Endothelial cell of umbilical vein (primary cell): Measurements from ENCODE around the gene SH3RF3.

Experiments
- CTCF ChIP-seq, 2 donors: IDR thresholded peaks; 1 replicate in 1 of 2; 2 replicates in 1 of 2; pipeline ENCODE4 v1.5.1; 2011; ENCODE audit warnings: low read length in 2 of 2, mild to moderate bottlenecking in 2 of 2, moderate library complexity in 2 of 2, control low read depth in 1 of 2, inconsistent platforms in 1 of 2, low read depth in 1 of 2; ENCODE audit not compliant: insufficient read depth in 1 of 2; ENCODE audit errors: extremely low read depth in 1 of 2
- EZH2 ChIP-seq: IDR thresholded peaks from 2 replicates; pipeline ENCODE4 v1.6.1; 2012; ENCODE audit warnings: borderline replicate concordance, low read depth, mild to moderate bottlenecking, moderate library complexity, low read length, inconsistent platforms; ENCODE audit not compliant: severe bottlenecking
- FOS ChIP-seq: IDR thresholded peaks from 2 replicates; pipeline ENCODE4 v1.6.1; 2011; ENCODE audit warnings: mild to moderate bottlenecking, low read length, moderate library complexity, borderline replicate concordance; ENCODE audit not compliant: insufficient read depth
- JUN ChIP-seq: IDR thresholded peaks from 2 replicates; pipeline ENCODE4 v1.6.1; 2011; ENCODE audit warnings: borderline replicate concordance, low read depth; ENCODE audit not compliant: insufficient read length, insufficient read depth
- POLR2A ChIP-seq: IDR thresholded peaks from 2 replicates; pipeline ENCODE4 v1.6.1; 2012; ENCODE audit warnings: low read depth, mild to moderate bottlenecking, control low read depth, low read length
- POLR2AphosphoS5 ChIP-seq: IDR thresholded peaks from 2 replicates; pipeline ENCODE4 v1.6.1; 2012; ENCODE audit warnings: low read depth, mild to moderate bottlenecking, control low read depth, low read length, moderate library complexity; ENCODE audit not compliant: insufficient read depth
- TF ChIP-seq, protein P1 (sequence below): IDR thresholded peaks from 2 replicates; pipeline ENCODE4 v1.6.1; 2011; ENCODE audit not compliant: insufficient read depth, insufficient read length

GRCh38 chr2:109386004-109386695, 257.1 kb downstream of the SH3RF3 start:
- no peak for TF ChIP-seq POLR2A
- no peak for TF ChIP-seq CTCF (IDR thresholded peaks at IDR 0.05; ENCODE audit: extremely low read depth in 1 of 2, insufficient read depth in 1 of 2, low read depth in 1 of 2, low read length in 2 of 2)
- no peak for TF ChIP-seq FOS
- no peak for TF ChIP-seq POLR2AphosphoS5
- no peak for TF ChIP-seq JUN
- TF ChIP-seq, protein P1, sequence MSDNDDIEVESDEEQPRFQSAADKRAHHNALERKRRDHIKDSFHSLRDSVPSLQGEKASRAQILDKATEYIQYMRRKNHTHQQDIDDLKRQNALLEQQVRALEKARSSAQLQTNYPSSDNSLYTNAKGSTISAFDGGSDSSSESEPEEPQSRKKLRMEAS, result no peak
- TF ChIP-seq EZH2, result no peak
